ENCODE data around the gene ZNF474.

ZNF474 gene

GRCh38 chr5:122200450-122200849, 71.1 kb downstream of the ZNF474 start:
- no peaks in the 10 kb centered on the region for H3K36me3 ChIP-seq (ENCODE audit: control insufficient read depth in 4 of 4, insufficient read depth in 4 of 4, low read length in 3 of 4)
- ChIA-PET CTCF (interaction anchor here (1.9 kb wide), 1 partner anchor 11 kb away, joined by 6 read pairs; no protein-coding TSS in a partner anchor), POLR2A (no interaction called here)
- H3K27ac ChIP-seq (ENCODE audit: insufficient read depth in 1 of 2, low read depth in 1 of 2, low read length in 2 of 2, poor library complexity in 1 of 2, severe bottlenecking in 2 of 2): no peak overlapping the region
- H3K4me3 ChIP-seq (ENCODE audit: control insufficient read depth in 1 of 7, extremely low read depth in 1 of 7, insufficient read depth in 4 of 7, low read depth in 2 of 7, low read length in 6 of 7): no peak overlapping the region
- H3K27me3 ChIP-seq (replicated peaks in 2 of 5; ENCODE audit: control insufficient read depth in 4 of 5, insufficient read depth in 5 of 5, low read length in 4 of 5): no peaks in the 10 kb centered on the region
- no peaks in the 10 kb centered on the region for H3K9me3 ChIP-seq (ENCODE audit: control extremely low read depth in 1 of 5, control insufficient read depth in 4 of 5, insufficient read depth in 2 of 5, low read depth in 1 of 5, low read length in 4 of 5)
- no peaks in the 10 kb centered on the region for H3K4me1 ChIP-seq (ENCODE audit: control extremely low read depth in 1 of 4, control insufficient read depth in 4 of 4, insufficient read depth in 4 of 4, low read length in 3 of 4)
- no peak for DNase-seq

- ChIA-PET CTCF (interaction anchor here (1.9 kb wide), 1 partner anchor 11 kb away, joined by 6 read pairs; no protein-coding TSS in a partner anchor), POLR2A (no interaction called here)
- H3K27me3 ChIP-seq (replicated peaks in 2 of 5; ENCODE audit: control insufficient read depth in 4 of 5, insufficient read depth in 5 of 5, low read length in 4 of 5): no peaks in the 10 kb centered on the region
- WGBS (ENCODE audit: insufficient coverage): no CpG with 5 or more reads among the region's 3 CpGs
- no peaks in the 10 kb centered on the region for H3K4me1 ChIP-seq (ENCODE audit: control extremely low read depth in 1 of 4, control insufficient read depth in 4 of 4, insufficient read depth in 4 of 4, low read length in 3 of 4)
- no peak for DNase-seq
- H3K4me3 ChIP-seq (ENCODE audit: control insufficient read depth in 1 of 7, extremely low read depth in 1 of 7, insufficient read depth in 4 of 7, low read depth in 2 of 7, low read length in 6 of 7): no peak overlapping the region
- no peaks in the 10 kb centered on the region for H3K9me3 ChIP-seq (ENCODE audit: control extremely low read depth in 1 of 5, control insufficient read depth in 4 of 5, insufficient read depth in 2 of 5, low read depth in 1 of 5, low read length in 4 of 5)
- no peaks in the 10 kb centered on the region for H3K36me3 ChIP-seq (ENCODE audit: control insufficient read depth in 4 of 4, insufficient read depth in 4 of 4, low read length in 3 of 4)
- no peak overlapping the region for H3K27ac ChIP-seq (ENCODE audit: insufficient read depth in 1 of 2, low read depth in 1 of 2, low read length in 2 of 2, poor library complexity in 1 of 2, severe bottlenecking in 2 of 2)
Measured at GRCh38 chr5:122200865-122201264, 71.5 kb downstream of the ZNF474 start.

- H3K4me1 ChIP-seq (ENCODE audit: control extremely low read depth in 1 of 4, control insufficient read depth in 4 of 4, insufficient read depth in 4 of 4, low read length in 3 of 4): no peaks in the 10 kb centered on the region
- POLR2A ChIA-PET: no interaction called here
- H3K27ac ChIP-seq (ENCODE audit: insufficient read depth in 1 of 2, low read depth in 1 of 2, low read length in 2 of 2, poor library complexity in 1 of 2, severe bottlenecking in 2 of 2): no peak overlapping the region
- H3K9me3 ChIP-seq (ENCODE audit: control extremely low read depth in 1 of 5, control insufficient read depth in 4 of 5, insufficient read depth in 2 of 5, low read depth in 1 of 5, low read length in 4 of 5): no peaks in the 10 kb centered on the region
- H3K4me3 ChIP-seq (ENCODE audit: control insufficient read depth in 1 of 7, extremely low read depth in 1 of 7, insufficient read depth in 4 of 7, low read depth in 2 of 7, low read length in 6 of 7): no peak overlapping the region
- H3K36me3 ChIP-seq (ENCODE audit: control insufficient read depth in 4 of 4, insufficient read depth in 4 of 4, low read length in 3 of 4): no peaks in the 10 kb centered on the region
- WGBS (ENCODE audit: insufficient coverage): 100% methylated on average over 3 of the region's 3 CpGs
- DNase-seq: no peak
- CTCF ChIA-PET: interaction anchor here (1.9 kb wide), 1 partner anchor 12 kb away, joined by 6 read pairs; no protein-coding TSS in a partner anchor
- H3K27me3 ChIP-seq (replicated peaks in 2 of 5; ENCODE audit: control insufficient read depth in 4 of 5, insufficient read depth in 5 of 5, low read length in 4 of 5): no peaks in the 10 kb centered on the region
Measured at GRCh38 chr5:122201365-122201764, 72.0 kb downstream of the ZNF474 start.

- H3K27me3 ChIP-seq (replicated peaks in 2 of 5; ENCODE audit: control insufficient read depth in 4 of 5, insufficient read depth in 5 of 5, low read length in 4 of 5): no peaks in the 10 kb centered on the region
- no peaks in the 10 kb centered on the region for H3K36me3 ChIP-seq (ENCODE audit: control insufficient read depth in 4 of 4, insufficient read depth in 4 of 4, low read length in 3 of 4)
- DNase-seq: peak in 1 of 3 donors; percentile 33
- ChIA-PET POLR2A (no interaction called here), CTCF (no interaction called here)
- H3K9me3 ChIP-seq (ENCODE audit: control extremely low read depth in 1 of 5, control insufficient read depth in 4 of 5, insufficient read depth in 2 of 5, low read depth in 1 of 5, low read length in 4 of 5): no peaks in the 10 kb centered on the region
- H3K27ac ChIP-seq (ENCODE audit: insufficient read depth in 1 of 2, low read depth in 1 of 2, low read length in 2 of 2, poor library complexity in 1 of 2, severe bottlenecking in 2 of 2): no peak overlapping the region
- H3K4me1 ChIP-seq (ENCODE audit: control extremely low read depth in 1 of 4, control insufficient read depth in 4 of 4, insufficient read depth in 4 of 4, low read length in 3 of 4): no peaks in the 10 kb centered on the region
- H3K4me3 ChIP-seq (ENCODE audit: control insufficient read depth in 1 of 7, extremely low read depth in 1 of 7, insufficient read depth in 4 of 7, low read depth in 2 of 7, low read length in 6 of 7): no peak overlapping the region
Measured at GRCh38 chr5:122202952-122203351, 73.6 kb downstream of the ZNF474 start.

Data from common myeloid progenitor, CD34-positive (primary cell).